ENCODE data around the gene RIMBP2. TPM values are rescaled to one million over a fixed set of nuclear protein-coding genes. Genes with fewer than 3 reads are reported as not detected.

The RIMBP2 gene
- total and polyA plus RNA-seq, 9 of the 15 experiments (the other 6 are each of a cell fraction or from before 2014, with no cell fraction given): not detected

- TF ChIP-seq REST (IDR thresholded peaks at IDR 0.05; ENCODE audit: borderline replicate concordance) (peak; percentile 55; the same call in 1 of the 2 replicates), REST (CRISPR knock-in tag; IDR thresholded peaks at IDR 0.05; ENCODE audit: low read depth) (no peak), ZNF766 (CRISPR knock-in tag; conservative IDR thresholded peaks at IDR 0.05) (no peak), RAD21 (CRISPR knock-in tag; conservative IDR thresholded peaks at IDR 0.05 in 1 of 2, IDR thresholded peaks at IDR 0.05 in 1 of 2) (peak; percentile 60 to 89), STAG1 (CRISPR knock-in tag; IDR thresholded peaks at IDR 0.05; ENCODE audit: borderline replicate concordance) (peak; percentile 95)
Measured at GRCh38 chr12:130761537-130762318, 45.6 kb upstream of the RIMBP2 start (continued).

Measured in K562 (cell line).